ENCODE results near the gene USP54. TPM values are rescaled to one million over a fixed set of nuclear protein-coding genes. Genes with fewer than 3 reads are reported as not detected.

The USP54 gene
- total and polyA plus RNA-seq, 9 of the 15 experiments (the other 6 are each of a cell fraction or from before 2014, with no cell fraction given) = 3.8 to 40.1 (median 16.9) TPM

DNA sequence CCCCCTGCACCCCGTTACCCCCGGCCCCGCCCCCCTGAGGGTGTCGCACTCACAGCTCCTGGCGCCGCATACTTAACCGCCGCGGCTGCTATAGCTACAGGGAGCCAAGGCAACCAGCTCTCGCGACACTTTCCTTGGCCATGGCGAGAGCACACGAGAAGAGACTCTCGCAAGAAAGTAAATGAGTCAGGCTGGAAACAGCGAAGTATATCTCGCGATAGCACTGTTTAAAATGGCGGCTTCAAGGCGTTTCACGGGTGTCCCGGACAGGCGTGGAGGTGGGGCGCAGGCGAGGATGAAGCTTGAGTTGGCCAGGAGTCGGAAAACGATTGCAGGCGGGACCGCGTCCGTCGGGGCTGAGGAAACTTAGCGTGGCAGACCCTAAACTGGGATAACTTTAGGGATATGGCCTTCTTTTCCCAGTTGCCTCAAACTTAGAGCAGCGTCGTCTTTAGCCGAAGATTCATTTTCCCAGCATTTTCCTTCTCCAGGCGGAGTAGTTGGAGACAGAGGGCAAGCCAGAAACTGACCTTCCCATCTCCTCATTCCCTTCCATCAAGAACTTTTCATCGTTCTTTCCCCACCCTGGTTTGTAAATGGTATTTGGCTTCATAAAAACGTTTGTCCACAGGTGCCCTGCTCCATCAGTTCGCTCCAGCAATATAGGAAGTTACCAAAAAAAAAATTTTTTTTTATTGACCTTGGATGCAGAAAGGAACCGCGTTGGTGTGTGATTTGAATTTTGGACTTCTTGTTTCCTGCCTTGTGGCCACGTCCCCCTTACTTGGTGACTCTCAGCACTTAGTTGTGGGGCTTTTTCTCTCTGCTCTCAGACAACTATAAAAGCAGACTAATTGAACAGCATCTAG, 35.0 kb upstream of the USP54 start (continued):
- TF ChIP-seq NRF1 (conservative IDR thresholded peaks at IDR 0.05 in 1 of 2, IDR thresholded peaks at IDR 0.05 in 1 of 2) (peak; percentile 64 to 70), FOXP1 (CRISPR knock-in tag; IDR thresholded peaks at IDR 0.05) (peak; percentile 94), NBN (IDR thresholded peaks at IDR 0.05; ENCODE audit: low read depth) (peak; percentile 50), KLF1 (tag; IDR thresholded peaks at IDR 0.05) (peak; percentile 71; the same call in 1 of the 2 replicates), SUPT5H (IDR thresholded peaks at IDR 0.05) (peak; percentile 97), ARNT (IDR thresholded peaks at IDR 0.05) (peak; percentile 50 to 65; a peak in 1 of 4 replicates), HCFC1 (IDR thresholded peaks at IDR 0.05; ENCODE audit: low read depth, low read length) (peak; percentile 61)
- TF ChIP-seq, protein P1, sequence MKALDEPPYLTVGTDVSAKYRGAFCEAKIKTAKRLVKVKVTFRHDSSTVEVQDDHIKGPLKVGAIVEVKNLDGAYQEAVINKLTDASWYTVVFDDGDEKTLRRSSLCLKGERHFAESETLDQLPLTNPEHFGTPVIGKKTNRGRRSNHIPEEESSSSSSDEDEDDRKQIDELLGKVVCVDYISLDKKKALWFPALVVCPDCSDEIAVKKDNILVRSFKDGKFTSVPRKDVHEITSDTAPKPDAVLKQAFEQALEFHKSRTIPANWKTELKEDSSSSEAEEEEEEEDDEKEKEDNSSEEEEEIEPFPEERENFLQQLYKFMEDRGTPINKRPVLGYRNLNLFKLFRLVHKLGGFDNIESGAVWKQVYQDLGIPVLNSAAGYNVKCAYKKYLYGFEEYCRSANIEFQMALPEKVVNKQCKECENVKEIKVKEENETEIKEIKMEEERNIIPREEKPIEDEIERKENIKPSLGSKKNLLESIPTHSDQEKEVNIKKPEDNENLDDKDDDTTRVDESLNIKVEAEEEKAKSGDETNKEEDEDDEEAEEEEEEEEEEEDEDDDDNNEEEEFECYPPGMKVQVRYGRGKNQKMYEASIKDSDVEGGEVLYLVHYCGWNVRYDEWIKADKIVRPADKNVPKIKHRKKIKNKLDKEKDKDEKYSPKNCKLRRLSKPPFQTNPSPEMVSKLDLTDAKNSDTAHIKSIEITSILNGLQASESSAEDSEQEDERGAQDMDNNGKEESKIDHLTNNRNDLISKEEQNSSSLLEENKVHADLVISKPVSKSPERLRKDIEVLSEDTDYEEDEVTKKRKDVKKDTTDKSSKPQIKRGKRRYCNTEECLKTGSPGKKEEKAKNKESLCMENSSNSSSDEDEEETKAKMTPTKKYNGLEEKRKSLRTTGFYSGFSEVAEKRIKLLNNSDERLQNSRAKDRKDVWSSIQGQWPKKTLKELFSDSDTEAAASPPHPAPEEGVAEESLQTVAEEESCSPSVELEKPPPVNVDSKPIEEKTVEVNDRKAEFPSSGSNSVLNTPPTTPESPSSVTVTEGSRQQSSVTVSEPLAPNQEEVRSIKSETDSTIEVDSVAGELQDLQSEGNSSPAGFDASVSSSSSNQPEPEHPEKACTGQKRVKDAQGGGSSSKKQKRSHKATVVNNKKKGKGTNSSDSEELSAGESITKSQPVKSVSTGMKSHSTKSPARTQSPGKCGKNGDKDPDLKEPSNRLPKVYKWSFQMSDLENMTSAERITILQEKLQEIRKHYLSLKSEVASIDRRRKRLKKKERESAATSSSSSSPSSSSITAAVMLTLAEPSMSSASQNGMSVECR (CRISPR knock-in tag; IDR thresholded peaks at IDR 0.05) = peak; percentile 92
- TF ChIP-seq, protein P2, sequence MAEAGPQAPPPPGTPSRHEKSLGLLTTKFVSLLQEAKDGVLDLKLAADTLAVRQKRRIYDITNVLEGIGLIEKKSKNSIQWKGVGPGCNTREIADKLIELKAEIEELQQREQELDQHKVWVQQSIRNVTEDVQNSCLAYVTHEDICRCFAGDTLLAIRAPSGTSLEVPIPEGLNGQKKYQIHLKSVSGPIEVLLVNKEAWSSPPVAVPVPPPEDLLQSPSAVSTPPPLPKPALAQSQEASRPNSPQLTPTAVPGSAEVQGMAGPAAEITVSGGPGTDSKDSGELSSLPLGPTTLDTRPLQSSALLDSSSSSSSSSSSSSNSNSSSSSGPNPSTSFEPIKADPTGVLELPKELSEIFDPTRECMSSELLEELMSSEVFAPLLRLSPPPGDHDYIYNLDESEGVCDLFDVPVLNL (CRISPR knock-in tag; IDR thresholded peaks at IDR 0.05; ENCODE audit: low read depth) = 0 out of 2 replicates have a peak, but pooled peaks have one; percentile 52
- TF ChIP-seq, protein P3, sequence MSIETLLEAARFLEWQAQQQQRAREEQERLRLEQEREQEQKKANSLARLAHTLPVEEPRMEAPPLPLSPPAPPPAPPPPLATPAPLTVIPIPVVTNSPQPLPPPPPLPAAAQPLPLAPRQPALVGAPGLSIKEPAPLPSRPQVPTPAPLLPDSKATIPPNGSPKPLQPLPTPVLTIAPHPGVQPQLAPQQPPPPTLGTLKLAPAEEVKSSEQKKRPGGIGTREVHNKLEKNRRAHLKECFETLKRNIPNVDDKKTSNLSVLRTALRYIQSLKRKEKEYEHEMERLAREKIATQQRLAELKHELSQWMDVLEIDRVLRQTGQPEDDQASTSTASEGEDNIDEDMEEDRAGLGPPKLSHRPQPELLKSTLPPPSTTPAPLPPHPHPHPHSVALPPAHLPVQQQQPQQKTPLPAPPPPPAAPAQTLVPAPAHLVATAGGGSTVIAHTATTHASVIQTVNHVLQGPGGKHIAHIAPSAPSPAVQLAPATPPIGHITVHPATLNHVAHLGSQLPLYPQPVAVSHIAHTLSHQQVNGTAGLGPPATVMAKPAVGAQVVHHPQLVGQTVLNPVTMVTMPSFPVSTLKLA (conservative IDR thresholded peaks at IDR 0.05) = 0 out of 4 replicates have a peak, but pooled peaks of 1 of the 2 experiments have one; percentile 64
- TF ChIP-seq, protein P4, sequence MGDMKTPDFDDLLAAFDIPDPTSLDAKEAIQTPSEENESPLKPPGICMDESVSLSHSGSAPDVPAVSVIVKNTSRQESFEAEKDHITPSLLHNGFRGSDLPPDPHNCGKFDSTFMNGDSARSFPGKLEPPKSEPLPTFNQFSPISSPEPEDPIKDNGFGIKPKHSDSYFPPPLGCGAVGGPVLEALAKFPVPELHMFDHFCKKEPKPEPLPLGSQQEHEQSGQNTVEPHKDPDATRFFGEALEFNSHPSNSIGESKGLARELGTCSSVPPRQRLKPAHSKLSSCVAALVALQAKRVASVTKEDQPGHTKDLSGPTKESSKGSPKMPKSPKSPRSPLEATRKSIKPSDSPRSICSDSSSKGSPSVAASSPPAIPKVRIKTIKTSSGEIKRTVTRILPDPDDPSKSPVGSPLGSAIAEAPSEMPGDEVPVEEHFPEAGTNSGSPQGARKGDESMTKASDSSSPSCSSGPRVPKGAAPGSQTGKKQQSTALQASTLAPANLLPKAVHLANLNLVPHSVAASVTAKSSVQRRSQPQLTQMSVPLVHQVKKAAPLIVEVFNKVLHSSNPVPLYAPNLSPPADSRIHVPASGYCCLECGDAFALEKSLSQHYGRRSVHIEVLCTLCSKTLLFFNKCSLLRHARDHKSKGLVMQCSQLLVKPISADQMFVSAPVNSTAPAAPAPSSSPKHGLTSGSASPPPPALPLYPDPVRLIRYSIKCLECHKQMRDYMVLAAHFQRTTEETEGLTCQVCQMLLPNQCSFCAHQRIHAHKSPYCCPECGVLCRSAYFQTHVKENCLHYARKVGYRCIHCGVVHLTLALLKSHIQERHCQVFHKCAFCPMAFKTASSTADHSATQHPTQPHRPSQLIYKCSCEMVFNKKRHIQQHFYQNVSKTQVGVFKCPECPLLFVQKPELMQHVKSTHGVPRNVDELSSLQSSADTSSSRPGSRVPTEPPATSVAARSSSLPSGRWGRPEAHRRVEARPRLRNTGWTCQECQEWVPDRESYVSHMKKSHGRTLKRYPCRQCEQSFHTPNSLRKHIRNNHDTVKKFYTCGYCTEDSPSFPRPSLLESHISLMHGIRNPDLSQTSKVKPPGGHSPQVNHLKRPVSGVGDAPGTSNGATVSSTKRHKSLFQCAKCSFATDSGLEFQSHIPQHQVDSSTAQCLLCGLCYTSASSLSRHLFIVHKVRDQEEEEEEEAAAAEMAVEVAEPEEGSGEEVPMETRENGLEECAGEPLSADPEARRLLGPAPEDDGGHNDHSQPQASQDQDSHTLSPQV (IDR thresholded peaks at IDR 0.05) = 0 out of 2 replicates have a peak, but pooled peaks have one; percentile 27
- TF ChIP-seq, protein P5, sequence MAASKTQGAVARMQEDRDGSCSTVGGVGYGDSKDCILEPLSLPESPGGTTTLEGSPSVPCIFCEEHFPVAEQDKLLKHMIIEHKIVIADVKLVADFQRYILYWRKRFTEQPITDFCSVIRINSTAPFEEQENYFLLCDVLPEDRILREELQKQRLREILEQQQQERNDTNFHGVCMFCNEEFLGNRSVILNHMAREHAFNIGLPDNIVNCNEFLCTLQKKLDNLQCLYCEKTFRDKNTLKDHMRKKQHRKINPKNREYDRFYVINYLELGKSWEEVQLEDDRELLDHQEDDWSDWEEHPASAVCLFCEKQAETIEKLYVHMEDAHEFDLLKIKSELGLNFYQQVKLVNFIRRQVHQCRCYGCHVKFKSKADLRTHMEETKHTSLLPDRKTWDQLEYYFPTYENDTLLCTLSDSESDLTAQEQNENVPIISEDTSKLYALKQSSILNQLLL (CRISPR knock-in tag; IDR thresholded peaks at IDR 0.05; ENCODE audit: borderline replicate concordance) = no peak

Data from K562 (cell line).